Endodermal cell (in vitro differentiated cells): ENCODE results near the gene CPED1. TPM values are rescaled to one million over a fixed set of nuclear protein-coding genes. Genes with fewer than 3 reads are reported as not detected.
A peak's percentile ranks its signal among the peaks of the same experiment; 100 is the strongest.

Source experiments
- DNase-seq: peaks from one replicate; pipeline ENCODE4 v3.0.0-alpha.2; 2017
- H3K27ac ChIP-seq: 2 replicates; pipeline ENCODE4 v1.5.1; 2013; ENCODE audit warnings: mild to moderate bottlenecking, low read depth, low read length, moderate library complexity
- H3K27me3 ChIP-seq: 2 replicates; pipeline ENCODE4 v1.6.1; 2013; ENCODE audit warnings: mild to moderate bottlenecking, low read length, moderate library complexity; ENCODE audit not compliant: insufficient read depth, control insufficient read depth, poor library complexity, severe bottlenecking
- H3K36me3 ChIP-seq: 2 replicates; pipeline ENCODE4 v1.7.0; 2013; ENCODE audit warnings: mild to moderate bottlenecking, low read length, moderate library complexity; ENCODE audit not compliant: control insufficient read depth, insufficient read depth
- H3K4me1 ChIP-seq: one replicate; pipeline ENCODE4 v1.7.0; 2013; ENCODE audit warnings: low read length; ENCODE audit not compliant: control insufficient read depth, insufficient read depth
- H3K4me3 ChIP-seq: 2 replicates; pipeline ENCODE4 v1.5.1; 2013; ENCODE audit warnings: mild to moderate bottlenecking, low read length, moderate library complexity
- H3K9ac ChIP-seq: 2 replicates; pipeline ENCODE4 v1.6.1; 2013; ENCODE audit warnings: mild to moderate bottlenecking, low read length, moderate library complexity; ENCODE audit not compliant: poor library complexity, severe bottlenecking; ENCODE audit errors: extremely low read depth
- H3K9me3 ChIP-seq: 2 replicates; pipeline ENCODE4 v1.6.1; 2013; ENCODE audit warnings: mild to moderate bottlenecking, low read length, moderate library complexity; ENCODE audit not compliant: control insufficient read depth
- H3K27ac Mint-ChIP-seq: 2 replicates; pipeline ENCODE4 v1.8.0; 2020; ENCODE audit warnings: mixed read lengths
- H3K27me3 Mint-ChIP-seq: 2 replicates; pipeline ENCODE4 v1.8.0; 2021; ENCODE audit warnings: mild to moderate bottlenecking, mixed read lengths; ENCODE audit not compliant: insufficient read depth
- H3K36me3 Mint-ChIP-seq: 2 replicates; pipeline ENCODE4 v1.8.0; 2020; ENCODE audit warnings: low read depth, mixed read lengths
- H3K4me1 Mint-ChIP-seq: 2 replicates; pipeline ENCODE4 v1.8.0; 2020; ENCODE audit warnings: mixed read lengths
- H3K4me3 Mint-ChIP-seq: 2 replicates; pipeline ENCODE4 v1.8.0; 2020; ENCODE audit warnings: mild to moderate bottlenecking, moderate library complexity, mixed read lengths
- H3K9me3 Mint-ChIP-seq: 2 replicates; pipeline ENCODE4 v1.8.0; 2020; ENCODE audit warnings: mild to moderate bottlenecking, mixed read lengths
- CTCF ChIP-seq: fragments of 200-600 bp; sonication (generic); conservative IDR thresholded peaks from 2 replicates; pipeline ENCODE4 v1.5.0; 2021; ENCODE audit warnings: antibody characterized with exemption, mild to moderate bottlenecking
- WGBS, 2 experiments: methylation state at CpG; one replicate each; pipeline versions ENCODE4 v1.1.5 to v1.1.7; 2013; ENCODE audit warnings: missing lambda C conversion rate in 2 of 2, mixed read lengths in 1 of 2; ENCODE audit not compliant: insufficient coverage in 1 of 2, insufficient read length in 1 of 2; 5-methylcytosine and 5-hydroxymethylcytosine counted together
- total RNA-seq, 2 donors: library from RNA; stranded (reverse); fragmentation: NEBNext Ultra II Directional in 1 of 2; extraction: Animal tissue kit (Norgen Biotek cat#: 25700) in 1 of 2; gene quantifications; 2 replicates in 1 of 2; 3 replicates in 1 of 2; pipeline ENCODE4 v1.2.1, GENCODE V29; 2021

CPED1 gene
- total RNA-seq, 2 donors from 2014 or later = 1.1 TPM; not detected in 1

GRCh38 chr7:121097577-121097976 is 109.1 kb downstream of the CPED1 start:
- 81 to 83% methylated on average over 3 to 4 of the region's 4 CpGs for WGBS, 2 experiments
- no peak overlapping the region for H3K27ac Mint-ChIP-seq

DNA sequence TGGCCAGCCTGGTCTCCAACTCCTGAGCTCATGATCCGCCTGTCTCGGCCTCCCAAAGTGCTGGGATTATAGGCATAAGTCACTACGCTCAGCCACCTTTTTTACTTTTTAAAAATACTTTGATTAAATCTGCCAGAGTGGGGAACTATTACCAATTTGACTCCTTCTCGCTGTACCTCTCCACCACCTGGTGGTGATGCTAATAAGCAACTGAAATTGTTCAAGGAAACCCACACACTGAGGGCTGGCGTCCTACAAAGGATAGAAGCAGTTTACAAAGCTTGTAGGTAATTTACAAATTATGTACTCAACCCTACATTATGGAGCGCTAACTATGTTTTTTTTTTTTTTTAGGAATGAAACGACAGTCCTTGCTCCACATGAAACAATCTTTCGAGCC is 111.1 kb downstream of the CPED1 start:
- H3K9me3 ChIP-seq = no peaks in the 10 kb centered on the region
- H3K27ac ChIP-seq = no peak overlapping the region
- no peak overlapping the region for H3K27ac Mint-ChIP-seq
- H3K4me1 ChIP-seq = peaks cover 4% of the 10 kb centered on the region
- no peaks in the 10 kb centered on the region for H3K36me3 Mint-ChIP-seq
- no peaks in the 10 kb centered on the region for H3K9me3 Mint-ChIP-seq
- H3K4me1 Mint-ChIP-seq = peaks cover 18% of the 10 kb centered on the region
- no peak overlapping the region for H3K4me3 Mint-ChIP-seq
- 84 to 92% methylated on average over 4 to 8 of the region's 8 CpGs for WGBS, 2 experiments
- peak; percentile 60 for DNase-seq
- no peak overlapping the region for H3K9ac ChIP-seq
- H3K27me3 ChIP-seq = peaks cover 12% of the 10 kb centered on the region
- no peaks in the 10 kb centered on the region for H3K36me3 ChIP-seq
- H3K4me3 ChIP-seq = no peak overlapping the region
- peak; percentile 68 for TF ChIP-seq CTCF
- peaks cover 7% of the 10 kb centered on the region for H3K27me3 Mint-ChIP-seq

More at GRCh38 chr7:121097577-121097976, 109.1 kb downstream of the CPED1 start:
- no peak for DNase-seq
- no peaks in the 10 kb centered on the region for H3K36me3 ChIP-seq
- no peak overlapping the region for H3K9ac ChIP-seq
- H3K27ac ChIP-seq = no peak overlapping the region
- no peaks in the 10 kb centered on the region for H3K27me3 ChIP-seq
- H3K36me3 Mint-ChIP-seq = no peaks in the 10 kb centered on the region
- peaks cover 4% of the 10 kb centered on the region for H3K4me1 ChIP-seq
- peaks cover 7% of the 10 kb centered on the region for H3K4me1 Mint-ChIP-seq
- H3K9me3 ChIP-seq = no peaks in the 10 kb centered on the region
- TF ChIP-seq CTCF = no peak
- H3K9me3 Mint-ChIP-seq = no peaks in the 10 kb centered on the region
- no peak overlapping the region for H3K4me3 ChIP-seq
- H3K27me3 Mint-ChIP-seq = no peaks in the 10 kb centered on the region
- H3K4me3 Mint-ChIP-seq = no peak overlapping the region

DNA sequence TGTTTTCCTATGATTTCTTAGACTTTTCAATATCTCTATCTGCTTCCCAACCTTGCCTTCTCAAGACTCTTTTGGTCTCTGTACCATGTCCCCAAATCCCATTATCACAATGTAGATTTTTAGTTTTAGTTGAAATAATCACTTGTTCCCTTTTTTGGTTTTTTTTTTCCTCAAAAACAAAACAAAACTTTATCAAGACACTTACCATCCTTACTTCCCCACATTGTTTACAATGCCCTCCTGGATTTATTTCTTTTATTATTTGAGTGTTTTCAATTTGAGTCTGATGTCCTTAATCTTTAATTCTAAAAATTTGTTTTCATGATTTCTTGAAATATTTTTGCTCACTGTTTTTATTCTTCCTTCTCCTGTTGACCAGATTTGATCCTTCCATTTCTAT is 112.6 kb downstream of the CPED1 start:
- Mint-ChIP-seq H3K4me1 (peaks cover 18% of the 10 kb centered on the region), H3K27ac (no peak overlapping the region), H3K36me3 (no peaks in the 10 kb centered on the region), H3K27me3 (peaks cover 16% of the 10 kb centered on the region), H3K9me3 (no peaks in the 10 kb centered on the region), H3K4me3 (no peak overlapping the region)
- peaks cover 27% of the 10 kb centered on the region for H3K27me3 ChIP-seq
- H3K36me3 ChIP-seq = no peaks in the 10 kb centered on the region
- DNase-seq = no peak
- H3K9me3 ChIP-seq = no peaks in the 10 kb centered on the region
- H3K27ac ChIP-seq = no peak overlapping the region
- H3K4me1 ChIP-seq = peaks cover 4% of the 10 kb centered on the region
- no peak overlapping the region for H3K9ac ChIP-seq
- no peak for TF ChIP-seq CTCF
- H3K4me3 ChIP-seq = no peak overlapping the region
